Spleen (tissue), 7 donors: ENCODE results near the gene LRRK1.

Experiments used
- CTCF ChIP-seq, 11 experiments: fragments of 200-600 bp in 7 of 11; fragments of 450-650 bp in 4 of 11; sonication (generic) in 4 of 11; IDR thresholded peaks in 8 of 11; conservative IDR thresholded peaks in 3 of 11; 1 replicate in 7 of 11; 2 replicates in 4 of 11; pipeline versions ENCODE4 v1.4.0 to v1.8.0; 2016 to 2021; ENCODE audit warnings: antibody characterized with exemption in 11 of 11, inconsistent platforms in 4 of 11, mild to moderate bottlenecking in 1 of 11
- POLR2AphosphoS5 ChIP-seq, 3 donors: sonication (generic); formaldehyde crosslinking; IDR thresholded peaks; one replicate each; pipeline ENCODE4 v1.5.1; 2017; ENCODE audit warnings: antibody characterized with exemption in 3 of 3
- donor health status: DM: no; HTN: no; CAD: no; lungs with moderate emphysema.
- donor health status: DM: no; HTN: no; CAD: no.
- donor health status: DM: no; HTN: no; CAD: no.

GRCh38 chr15:100900136-100900794 is 18.9 kb upstream of the LRRK1 start:
- no peak for TF ChIP-seq CTCF (IDR thresholded peaks at IDR 0.05 in 8 of 11, conservative IDR thresholded peaks at IDR 0.05 in 3 of 11)
- peak; percentile 20 to 83 (median 75) for TF ChIP-seq POLR2AphosphoS5 (IDR thresholded peaks at IDR 0.05)
